ENCODE measurements around the gene RBMS1. TPM values are rescaled to one million over a fixed set of nuclear protein-coding genes. Genes with fewer than 3 reads are reported as not detected.

Gene RBMS1
- total and polyA plus RNA-seq, 2 of the 4 experiments (the other 2 are of a cell fraction): 43.5 to 64.9 TPM

DNA sequence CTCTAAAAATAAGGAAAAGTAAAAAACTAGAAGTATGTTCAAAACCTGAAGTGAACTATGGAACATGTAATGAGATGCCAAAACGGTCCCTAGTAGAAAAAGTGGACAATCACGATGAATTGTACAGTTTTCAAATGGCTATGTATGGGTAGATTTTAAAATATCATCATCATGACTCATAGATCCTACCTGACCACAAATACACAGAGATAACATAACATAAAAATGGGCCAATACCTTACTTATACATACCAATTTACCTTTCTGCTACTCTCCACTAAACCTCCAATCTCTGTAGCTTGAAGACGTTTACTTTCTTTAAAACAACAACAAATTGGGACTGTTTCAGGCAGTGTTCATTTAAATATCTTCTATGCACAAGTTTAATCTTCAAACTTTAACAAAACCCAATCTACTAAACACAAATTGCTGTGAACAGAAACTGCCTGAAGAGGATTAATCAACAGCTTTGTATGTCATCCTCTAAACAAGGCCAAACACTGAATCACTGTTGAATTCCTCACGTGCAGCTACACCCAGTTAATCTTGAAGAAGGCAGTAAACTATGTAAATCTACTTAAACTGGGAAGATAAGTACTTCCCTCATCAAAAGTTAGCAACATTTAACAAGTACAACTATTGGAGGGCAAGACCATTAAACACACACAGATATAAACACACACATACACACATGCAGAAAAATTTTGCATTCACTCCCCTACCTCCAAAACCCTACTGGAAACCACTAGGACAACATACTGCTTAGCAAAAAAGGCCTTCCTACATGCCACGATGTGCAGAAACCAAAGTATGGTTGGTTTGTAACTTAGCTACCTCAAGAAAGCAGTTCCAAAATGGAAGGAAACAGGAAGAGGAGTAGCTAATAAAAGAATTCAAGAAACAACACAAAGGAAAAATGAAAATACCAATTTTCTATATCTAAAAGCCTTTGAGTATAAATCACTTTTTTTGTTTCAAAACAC lies 90.3 kb downstream of the RBMS1 start:
- H3K9me3 ChIP-seq (ENCODE audit: control insufficient read depth, insufficient read depth, low read length): no peaks in the 10 kb centered on the region
- H3K9ac ChIP-seq (ENCODE audit: low read depth, low read length): no peak overlapping the region
- H2BK5ac ChIP-seq (ENCODE audit: low read depth, low read length, poor library complexity, severe bottlenecking): peak overlapping the region; percentile 56
- H3K79me1 ChIP-seq (ENCODE audit: low read depth in 1 of 2, low read length in 2 of 2): peaks cover 3 to 64% of the 10 kb centered on the region in 2 experiments; a peak in 3 of 4 replicates
- H4K91ac ChIP-seq (ENCODE audit: insufficient read depth, low read depth, low read length): no peak overlapping the region
- dilution Hi-C loops (cut with HindIII; ENCODE audit: low sequenced_read_pairs, unreplicated experiment): no loop called here
- H3K4me2 ChIP-seq (ENCODE audit: low read depth, low read length): peak overlapping the region; percentile 71
- peak overlapping the region; percentile 72 for H3K14ac ChIP-seq (replicated peaks; ENCODE audit: low read depth, low read length)
- no peak overlapping the region for H2AFZ ChIP-seq (replicated peaks; ENCODE audit: low read length, poor library complexity)
- ChIA-PET CTCF (interaction anchor here (1.7 kb wide), 1 partner anchor 660 kb away, joined by 4 read pairs; no protein-coding TSS in a partner anchor), POLR2A (ENCODE audit: unreplicated experiment) (no interaction called here)
- ATAC-seq (ENCODE audit: low read depth) (no peak), DNase-seq (peak; percentile 68)
- TF ChIP-seq BHLHE40 (IDR thresholded peaks at IDR 0.05; ENCODE audit: low read depth, low read length): peak; percentile 98
- no peak for TF ChIP-seq RFX5 (IDR thresholded peaks at IDR 0.05; ENCODE audit: low read depth, low read length)
- no peak for TF ChIP-seq NFE2L2 (IDR thresholded peaks at IDR 0.05; ENCODE audit: low read depth, low read length)
- TF ChIP-seq, protein P1, sequence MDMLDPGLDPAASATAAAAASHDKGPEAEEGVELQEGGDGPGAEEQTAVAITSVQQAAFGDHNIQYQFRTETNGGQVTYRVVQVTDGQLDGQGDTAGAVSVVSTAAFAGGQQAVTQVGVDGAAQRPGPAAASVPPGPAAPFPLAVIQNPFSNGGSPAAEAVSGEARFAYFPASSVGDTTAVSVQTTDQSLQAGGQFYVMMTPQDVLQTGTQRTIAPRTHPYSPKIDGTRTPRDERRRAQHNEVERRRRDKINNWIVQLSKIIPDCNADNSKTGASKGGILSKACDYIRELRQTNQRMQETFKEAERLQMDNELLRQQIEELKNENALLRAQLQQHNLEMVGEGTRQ (IDR thresholded peaks at IDR 0.05; ENCODE audit: low read depth, low read length): no peak; the same call in 1 of the 2 replicates
- TF ChIP-seq FOS (IDR thresholded peaks at IDR 0.05; ENCODE audit: low read depth, low read length): peak; percentile 13; the same call in 1 of the 2 replicates
- TF ChIP-seq, protein P2, sequence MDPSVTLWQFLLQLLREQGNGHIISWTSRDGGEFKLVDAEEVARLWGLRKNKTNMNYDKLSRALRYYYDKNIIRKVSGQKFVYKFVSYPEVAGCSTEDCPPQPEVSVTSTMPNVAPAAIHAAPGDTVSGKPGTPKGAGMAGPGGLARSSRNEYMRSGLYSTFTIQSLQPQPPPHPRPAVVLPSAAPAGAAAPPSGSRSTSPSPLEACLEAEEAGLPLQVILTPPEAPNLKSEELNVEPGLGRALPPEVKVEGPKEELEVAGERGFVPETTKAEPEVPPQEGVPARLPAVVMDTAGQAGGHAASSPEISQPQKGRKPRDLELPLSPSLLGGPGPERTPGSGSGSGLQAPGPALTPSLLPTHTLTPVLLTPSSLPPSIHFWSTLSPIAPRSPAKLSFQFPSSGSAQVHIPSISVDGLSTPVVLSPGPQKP (IDR thresholded peaks at IDR 0.05; ENCODE audit: borderline replicate concordance, low read depth, low read length): no peak
- H3K56ac ChIP-seq (ENCODE audit: extremely low read depth, insufficient read depth, low read length): no peak overlapping the region
- in situ Hi-C loops (cut with MboI; ENCODE audit: low sequenced_read_pairs): no loop called here
- H4K20me1 ChIP-seq (ENCODE audit: insufficient read depth, low read length): peaks cover 74% of the 10 kb centered on the region
- 0 out of 2 replicates have a peak overlapping the region, but pooled peaks have one; percentile 28 for H3K4ac ChIP-seq (ENCODE audit: low read depth, low read length)
- H3K4me1 ChIP-seq (ENCODE audit: control insufficient read depth, insufficient read depth, low read length): peaks cover 25% of the 10 kb centered on the region
- H4K5ac ChIP-seq (ENCODE audit: low read depth, low read length): no peak overlapping the region; the same call in 1 of the 2 replicates
- intact Hi-C loops (cut with micrococcal nuclease): loop anchor here (10.0 kb wide), 2 partner anchors 182 to 298 kb away; no protein-coding TSS in a partner anchor
- no peak overlapping the region for H2BK120ac ChIP-seq (ENCODE audit: low read depth, low read length)
- H3K4me3 ChIP-seq (ENCODE audit: insufficient read depth, low read depth, low read length): no peak overlapping the region
- H3K9me1 ChIP-seq (ENCODE audit: insufficient read depth, low read length): peaks cover 13% of the 10 kb centered on the region
- H4K8ac ChIP-seq (ENCODE audit: low read depth in 2 of 2, low read length in 2 of 2): peak overlapping the region in 1 of 2 experiments; percentile 2; a peak in 1 of 4 replicates
- H3K27me3 ChIP-seq (ENCODE audit: control insufficient read depth, insufficient read depth, low read length): no peaks in the 10 kb centered on the region
- peaks cover 3% of the 10 kb centered on the region; the same call in 1 of the 2 replicates for H3K36me3 ChIP-seq (ENCODE audit: control insufficient read depth, insufficient read depth, low read length)
- no peak overlapping the region for H2AK5ac ChIP-seq (ENCODE audit: low read depth, low read length)
- peak overlapping the region; percentile 5; the same call in 1 of the 2 replicates for H3K23ac ChIP-seq (ENCODE audit: low read depth, low read length)
- BruUV-seq (replicated peaks): no TSS peak
- peak overlapping the region; percentile 24; the same call in 1 of the 2 replicates for H3K18ac ChIP-seq (ENCODE audit: low read depth, low read length)
- peak overlapping the region; percentile 48; the same call in 1 of the 2 replicates for H3K27ac ChIP-seq (ENCODE audit: insufficient read depth, low read length)
- WGBS, 2 experiments (ENCODE audit: extremely low coverage in 2 of 2, insufficient read length in 1 of 2): 83% methylated on average over 1 of the region's 5 CpGs; no CpG with 5 or more reads in 1 of the 2 experiments
- H2BK20ac ChIP-seq (ENCODE audit: low read depth, low read length): no peak overlapping the region
- no peak overlapping the region for H2BK15ac ChIP-seq (ENCODE audit: low read depth, low read length)
- no peak overlapping the region for H2AK9ac ChIP-seq (replicated peaks; ENCODE audit: low read depth, low read length, poor library complexity)

Measured in IMR-90 (cell line).